Keratinocyte (primary cell): ENCODE measurements around the gene GNG2.

Experiments
- EZH2 ChIP-seq: IDR thresholded peaks from one replicate; pipeline ENCODE4 v1.6.1; 2012; ENCODE audit warnings: inconsistent platforms, mild to moderate bottlenecking, low read length, moderate library complexity
- TF ChIP-seq, protein P1 (sequence below), 3 experiments: IDR thresholded peaks in 1 of 3; conservative IDR thresholded peaks in 1 of 3; optimal IDR thresholded peaks in 1 of 3; 2 replicates in 2 of 3; 3 replicates in 1 of 3; pipeline versions ENCODE3 to v1.5.1; 2011; ENCODE audit warnings: low read length in 3 of 3, mild to moderate bottlenecking in 3 of 3, moderate library complexity in 2 of 3, control low read depth in 1 of 3, inconsistent platforms in 1 of 3; ENCODE audit not compliant: insufficient read depth in 2 of 3; ENCODE audit errors: extremely low read depth in 1 of 3

DNA sequence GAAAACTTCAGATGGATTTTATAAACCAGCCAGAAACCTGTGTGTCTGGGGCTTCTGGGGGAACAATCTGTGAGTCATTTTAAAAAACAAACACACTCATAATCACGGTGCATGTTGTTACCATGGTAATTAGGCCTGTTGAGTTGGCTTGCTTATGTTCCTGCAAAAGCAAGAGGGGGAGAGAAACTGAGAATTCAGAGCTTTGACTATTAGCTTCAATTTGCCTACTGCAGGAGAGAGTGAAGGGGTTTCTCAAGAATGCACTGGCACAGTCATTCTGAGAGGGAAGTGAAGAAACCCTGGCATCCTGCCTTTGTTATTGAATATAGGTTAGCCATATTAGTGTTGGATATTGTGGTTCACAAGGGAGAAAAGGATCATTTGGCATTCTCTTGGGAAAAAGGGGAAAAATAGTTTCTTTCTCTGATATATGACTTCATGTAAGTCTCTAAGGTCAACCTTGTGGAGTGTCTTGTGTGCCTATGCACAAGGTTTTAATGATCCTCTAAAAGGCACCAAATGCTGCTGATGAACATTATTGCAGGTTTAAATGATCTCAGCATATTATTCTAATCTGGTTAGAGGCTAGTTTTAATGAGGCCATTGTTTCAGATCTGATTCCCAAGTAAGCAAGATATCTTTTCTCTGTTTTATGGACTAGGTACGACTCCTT lies 12.9 kb downstream of the GNG2 start:
- TF ChIP-seq, protein P1, sequence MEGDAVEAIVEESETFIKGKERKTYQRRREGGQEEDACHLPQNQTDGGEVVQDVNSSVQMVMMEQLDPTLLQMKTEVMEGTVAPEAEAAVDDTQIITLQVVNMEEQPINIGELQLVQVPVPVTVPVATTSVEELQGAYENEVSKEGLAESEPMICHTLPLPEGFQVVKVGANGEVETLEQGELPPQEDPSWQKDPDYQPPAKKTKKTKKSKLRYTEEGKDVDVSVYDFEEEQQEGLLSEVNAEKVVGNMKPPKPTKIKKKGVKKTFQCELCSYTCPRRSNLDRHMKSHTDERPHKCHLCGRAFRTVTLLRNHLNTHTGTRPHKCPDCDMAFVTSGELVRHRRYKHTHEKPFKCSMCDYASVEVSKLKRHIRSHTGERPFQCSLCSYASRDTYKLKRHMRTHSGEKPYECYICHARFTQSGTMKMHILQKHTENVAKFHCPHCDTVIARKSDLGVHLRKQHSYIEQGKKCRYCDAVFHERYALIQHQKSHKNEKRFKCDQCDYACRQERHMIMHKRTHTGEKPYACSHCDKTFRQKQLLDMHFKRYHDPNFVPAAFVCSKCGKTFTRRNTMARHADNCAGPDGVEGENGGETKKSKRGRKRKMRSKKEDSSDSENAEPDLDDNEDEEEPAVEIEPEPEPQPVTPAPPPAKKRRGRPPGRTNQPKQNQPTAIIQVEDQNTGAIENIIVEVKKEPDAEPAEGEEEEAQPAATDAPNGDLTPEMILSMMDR (optimal IDR thresholded peaks at IDR 0.05 in 1 of 3, IDR thresholded peaks at IDR 0.05 in 1 of 3, conservative IDR thresholded peaks at IDR 0.05 in 1 of 3; ENCODE audit: extremely low read depth in 1 of 3, insufficient read depth in 2 of 3, low read length in 3 of 3) = no peak
- no peak for TF ChIP-seq EZH2
